Stimulated activated CD4-positive, alpha-beta T cell treated with anti-CD3 and anti-CD28 coated beads, Interleukin-15, amount 100 ng/mL, for 1 hour (primary cell): ENCODE results near the gene REEP3.

Experiments
- DNase-seq, 2 donors: peaks; one replicate each; pipeline ENCODE4 v3.0.0-alpha.2; 2020; ENCODE audit warnings: low read depth in 1 of 2, low spot score in 1 of 2

Gene REEP3

DNA sequence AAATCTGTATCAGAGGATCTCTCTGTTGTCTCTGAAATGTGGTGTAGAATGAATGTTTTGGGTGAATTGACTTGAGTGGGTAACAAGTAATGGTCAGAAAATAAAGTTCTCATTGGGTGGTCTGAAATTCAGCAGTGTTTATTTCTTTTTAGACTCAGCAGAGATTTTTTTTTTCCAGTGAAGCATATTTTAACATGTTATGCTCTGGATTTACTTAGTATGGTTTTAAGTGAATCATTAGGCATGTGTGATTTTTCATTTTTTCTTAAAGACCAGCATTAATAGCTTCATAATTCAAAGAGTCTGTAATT, 63.5 kb downstream of the REEP3 start:
- DNase-seq, result no peak

DNA sequence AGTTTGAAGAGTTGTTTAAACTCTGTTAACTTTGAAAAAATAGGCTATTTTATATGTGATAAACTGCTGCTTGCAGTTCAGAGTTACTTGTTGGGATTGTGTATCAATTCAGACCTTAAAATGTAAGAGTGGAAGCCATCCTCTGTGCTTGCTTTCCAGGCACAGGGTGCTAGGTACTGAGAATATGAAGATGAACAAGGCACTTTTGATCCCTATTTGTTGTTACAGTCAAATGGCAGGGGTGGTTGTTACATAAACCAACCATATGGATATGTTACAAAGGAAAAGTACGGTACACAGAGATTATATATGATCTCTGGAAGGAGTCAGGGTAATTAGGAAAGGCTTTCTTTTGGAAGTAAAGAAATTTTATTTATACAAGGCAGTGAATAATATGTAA, 63.8 kb downstream of the REEP3 start:
- DNase-seq, result no peak

- no peak for DNase-seq
Measured at GRCh38 chr10:63586043-63586442, 64.8 kb downstream of the REEP3 start.

DNA sequence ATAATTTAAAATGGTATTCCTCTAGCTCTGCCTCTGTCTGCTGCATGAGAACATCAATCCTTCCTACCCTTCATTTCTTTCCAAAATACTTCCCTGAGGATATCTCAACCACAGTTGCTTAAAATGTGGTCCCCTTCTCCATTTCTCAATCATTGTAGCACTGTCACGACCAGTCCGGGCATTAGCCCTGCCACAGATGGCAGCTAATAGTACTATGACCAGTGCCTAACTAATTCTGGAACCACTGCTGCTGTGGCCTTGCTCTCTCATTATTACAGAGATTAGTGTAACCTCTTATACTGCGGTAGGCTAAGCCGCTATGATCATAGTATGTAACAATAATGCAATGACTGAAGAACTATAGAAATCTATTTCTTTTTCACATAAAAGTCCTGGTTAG, 66.0 kb downstream of the REEP3 start:
- no peak for DNase-seq

- no peak for DNase-seq
Measured at GRCh38 chr10:63588436-63589167, 67.4 kb downstream of the REEP3 start.

- DNase-seq, result no peak
Measured at GRCh38 chr10:63591600-63592379, 70.6 kb downstream of the REEP3 start.

GRCh38 chr10:63593576-63593975, 72.4 kb downstream of the REEP3 start:
- DNase-seq, result no peak

DNA sequence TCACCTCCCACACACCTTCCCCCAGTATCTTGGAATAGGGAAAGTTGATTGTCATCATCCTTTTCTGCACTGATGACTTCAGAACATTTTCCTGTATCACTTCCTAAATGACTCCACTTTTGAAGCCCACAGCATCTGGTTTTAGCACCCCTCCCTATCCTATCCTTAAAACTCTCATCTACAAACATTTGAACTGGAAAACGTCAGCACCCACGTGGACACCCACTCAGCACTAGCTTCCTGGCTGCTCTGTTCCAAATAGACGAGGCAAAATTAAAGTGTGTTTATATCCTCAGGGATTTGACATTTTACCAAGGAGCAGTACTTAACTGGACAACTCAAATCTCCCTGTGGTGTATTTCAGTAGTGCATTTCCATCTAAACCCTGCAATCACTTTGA, 73.9 kb downstream of the REEP3 start:
- no peak for DNase-seq

GRCh38 chr10:63596924-63597323, 75.7 kb downstream of the REEP3 start:
- DNase-seq, result no peak

DNA sequence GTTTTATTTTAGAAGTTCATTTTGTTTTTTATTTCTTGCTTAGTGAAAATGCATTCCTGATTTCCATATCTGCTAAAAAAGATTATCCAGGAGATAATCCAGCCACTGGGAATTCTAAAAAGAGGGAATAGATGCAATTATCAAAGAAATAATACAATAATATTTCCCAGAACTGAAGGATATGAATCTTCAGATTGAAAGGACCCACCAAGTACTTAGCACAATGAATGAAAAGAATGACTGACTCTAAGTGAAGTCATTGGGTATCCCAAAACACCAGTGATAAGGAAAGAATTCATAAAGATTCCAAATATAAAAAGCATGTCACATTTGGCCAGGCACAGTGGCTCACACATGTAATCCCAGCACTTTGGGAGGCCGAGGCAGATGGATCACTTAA, 79.3 kb downstream of the REEP3 start:
- DNase-seq, result no peak

DNA sequence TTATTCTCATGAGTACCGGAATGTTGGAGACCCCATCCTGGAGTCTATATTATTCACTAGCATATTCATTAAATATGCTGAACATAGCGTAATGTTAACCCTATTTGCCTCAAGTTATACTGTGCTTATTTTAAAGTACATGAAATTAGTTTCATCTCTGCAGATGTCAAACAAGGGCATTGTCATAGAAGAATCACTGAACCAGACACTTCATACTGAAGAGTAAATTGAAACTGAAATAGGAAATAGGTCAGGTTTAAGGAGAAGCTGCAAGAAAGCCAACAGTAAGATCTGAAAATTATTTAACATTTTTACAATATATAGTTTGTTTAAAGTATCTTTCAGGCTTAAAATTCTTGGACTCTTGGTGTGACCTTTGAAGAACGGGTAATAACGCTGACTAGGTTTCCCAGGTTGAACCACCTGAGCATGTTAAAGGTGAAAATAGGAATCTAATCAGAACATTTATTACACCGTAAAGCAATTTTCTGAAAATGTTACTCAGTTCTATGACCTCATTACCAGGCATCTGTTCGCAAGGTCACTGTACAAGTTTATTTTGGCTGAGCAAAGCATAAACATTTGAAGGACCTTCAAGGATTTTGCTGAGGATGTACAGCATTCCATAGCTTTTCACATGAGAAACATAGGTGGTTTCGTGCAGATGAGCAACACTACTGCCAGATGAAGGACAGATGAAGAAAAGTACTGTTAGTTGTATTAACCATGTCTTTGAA, 82.7 kb downstream of the REEP3 start:
- no peak for DNase-seq

DNA sequence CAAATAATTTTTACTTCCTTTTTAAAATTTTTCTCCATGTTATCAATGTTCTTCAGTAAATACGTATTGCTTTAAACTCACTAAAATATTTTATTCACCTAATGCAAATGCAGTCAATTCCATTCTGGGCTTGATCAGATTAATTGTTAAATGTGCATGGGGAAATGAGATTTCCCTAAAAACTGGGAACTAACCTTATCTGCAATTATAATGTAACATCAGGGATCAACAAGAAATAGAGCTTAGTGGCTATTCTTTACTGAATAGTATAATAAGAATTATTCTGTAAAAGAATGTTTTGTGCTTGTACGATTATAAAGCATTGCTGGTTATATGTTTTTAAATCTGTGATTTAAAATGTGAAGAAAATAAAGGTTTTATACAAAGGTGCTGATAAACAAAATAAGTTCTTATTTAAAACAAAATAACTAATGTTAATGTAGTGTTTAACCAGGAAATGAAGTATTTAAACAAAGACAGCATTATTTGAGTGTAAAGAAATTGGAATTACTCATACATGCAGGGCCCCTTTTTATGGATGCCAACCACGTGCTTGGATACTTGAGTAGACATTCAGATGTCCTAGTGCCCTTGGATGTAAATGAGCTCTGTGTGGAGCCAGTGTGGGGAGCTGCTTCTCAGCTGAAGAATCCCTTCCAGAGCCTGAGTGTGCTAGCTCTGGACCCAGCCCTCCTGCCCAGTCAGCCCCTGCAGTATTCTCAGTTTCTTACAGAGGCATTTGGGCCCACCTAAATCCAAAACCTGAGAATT, 84.2 kb downstream of the REEP3 start:
- no peak for DNase-seq

DNA sequence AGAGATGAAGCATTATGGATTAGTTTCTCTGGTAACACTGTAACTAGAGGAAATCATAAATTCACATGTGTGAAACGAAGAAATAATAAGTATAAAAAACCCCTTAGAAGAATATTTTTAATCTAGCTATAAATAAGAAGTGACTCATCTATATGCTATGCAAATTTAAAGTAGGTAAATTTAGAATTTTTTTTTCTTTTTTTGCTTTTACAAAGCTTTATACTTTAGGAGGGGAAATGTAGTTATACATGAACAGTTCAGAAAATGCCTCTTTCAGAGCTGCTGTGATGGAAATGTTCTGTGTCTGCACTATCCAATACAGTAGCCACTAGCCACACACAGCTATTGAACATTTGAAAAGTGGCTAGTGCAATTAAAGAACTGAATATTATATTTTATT, 87.3 kb downstream of the REEP3 start:
- no peak for DNase-seq

GRCh38 chr10:63611078-63611477, 89.9 kb downstream of the REEP3 start:
- no peak for DNase-seq

DNA sequence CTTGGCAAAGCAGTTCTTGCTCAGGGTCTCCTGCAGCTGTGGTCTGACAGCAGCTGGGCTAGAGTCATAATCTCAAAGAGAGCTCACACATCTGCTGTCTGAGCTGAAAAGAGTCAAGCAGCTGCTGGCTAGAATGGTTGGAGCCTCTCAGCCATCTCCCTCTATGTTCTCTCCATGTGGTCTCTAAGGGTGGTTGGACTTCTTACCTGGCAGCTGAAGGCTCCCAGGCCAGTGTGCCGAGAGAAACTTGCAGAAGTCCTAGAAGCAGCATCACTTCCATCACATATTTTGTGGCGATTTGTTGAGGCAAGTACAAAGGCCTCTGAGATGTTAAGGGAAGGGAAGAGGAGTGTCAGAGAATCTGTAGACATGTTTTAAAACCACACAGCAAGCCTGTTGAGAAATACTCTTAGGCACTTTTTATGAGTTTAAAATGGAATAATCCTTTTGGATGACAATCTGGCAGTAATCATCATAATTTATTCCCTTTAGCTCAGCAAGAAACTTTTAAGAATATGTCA, 93.2 kb downstream of the REEP3 start:
- no peak for DNase-seq

DNA sequence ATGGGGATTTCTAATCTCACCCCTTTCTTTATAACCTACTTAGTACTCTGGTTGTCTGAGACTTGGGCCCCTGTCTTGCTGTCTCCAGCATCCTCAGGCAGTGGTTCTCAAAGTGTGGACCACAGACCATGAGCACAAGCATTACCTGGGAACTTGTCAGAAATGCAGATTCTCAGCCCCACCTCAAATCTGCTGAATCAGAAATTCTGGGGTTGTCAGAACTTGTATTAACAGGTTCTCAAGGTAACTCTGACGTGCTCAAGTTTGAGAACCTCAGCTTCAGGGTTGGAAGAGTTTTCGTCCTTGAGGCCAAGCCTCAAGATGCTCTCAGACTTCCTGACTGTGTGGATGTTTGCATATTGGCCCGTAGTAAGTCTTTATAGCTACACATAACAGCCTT, 97.4 kb downstream of the REEP3 start:
- DNase-seq, result no peak

DNA sequence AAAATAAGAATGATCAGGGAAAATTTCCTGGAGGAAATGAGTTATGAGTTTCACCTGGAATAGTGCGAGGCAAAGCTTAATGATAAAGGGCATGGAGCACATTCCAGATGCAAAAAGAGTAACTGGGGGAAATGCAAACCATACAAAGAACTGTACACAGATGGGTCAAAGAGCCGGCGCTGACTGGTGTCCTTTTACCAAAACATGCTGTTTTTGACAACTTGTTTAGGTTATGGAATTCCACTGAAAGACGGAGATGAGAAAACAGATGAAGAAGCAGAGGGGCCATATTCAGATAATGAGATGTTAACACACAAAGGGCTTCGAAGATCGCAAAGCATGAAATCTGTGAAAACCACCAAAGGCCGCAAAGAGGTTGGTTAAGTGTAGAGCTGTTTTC, 98.2 kb downstream of the REEP3 start:
- DNase-seq, result no peak

- DNase-seq, result no peak
Measured at GRCh38 chr10:63622097-63622496, 100.9 kb downstream of the REEP3 start.

DNA sequence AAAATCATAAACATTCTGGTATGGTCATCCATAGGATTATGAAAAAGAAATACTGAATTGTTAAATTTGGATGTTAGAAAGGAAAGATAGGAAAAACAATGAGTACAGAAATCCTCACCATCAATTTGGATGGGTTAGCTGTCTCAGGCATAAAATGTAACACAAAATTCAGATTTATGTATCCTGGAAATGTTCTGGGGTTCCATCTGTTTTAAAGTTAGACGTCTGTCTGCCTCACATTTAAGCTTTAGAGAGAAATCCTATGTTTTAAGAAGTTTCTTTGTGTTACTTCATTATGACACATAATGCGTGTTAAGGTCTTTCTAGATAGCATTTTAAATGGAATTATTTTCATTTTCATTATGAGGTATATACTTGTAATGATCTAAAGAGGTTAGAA, 103.5 kb downstream of the REEP3 start:
- DNase-seq, result no peak

DNA sequence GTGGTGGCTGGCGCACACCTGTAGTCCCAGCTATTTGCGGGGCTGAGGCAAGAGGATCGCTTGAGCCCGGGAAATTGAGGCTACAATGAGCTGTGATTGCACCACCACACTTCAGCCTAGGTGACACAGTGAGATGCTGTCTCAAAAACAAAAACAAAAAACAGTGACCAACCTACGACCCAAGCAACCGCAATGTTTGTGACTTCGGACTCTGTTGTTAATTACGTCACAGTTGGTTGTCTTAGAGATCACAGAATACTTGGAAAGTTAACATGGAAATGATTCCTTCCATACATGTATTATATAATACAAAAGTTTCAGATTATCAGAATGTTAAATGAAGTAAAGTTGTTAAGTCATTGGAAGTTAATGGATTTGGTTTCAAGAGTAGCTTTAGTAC, 106.2 kb downstream of the REEP3 start:
- DNase-seq, result no peak

GRCh38 chr10:63627881-63628296, 106.7 kb downstream of the REEP3 start:
- no peak for DNase-seq
